Stimulated activated CD4-positive, alpha-beta T cell treated with anti-CD3 and anti-CD28 coated beads, Interleukin-1b, Interleukin-23, amount 100 ng/mL, for 24 hours (primary cell): Measurements from ENCODE around the gene OSBPL8.

Experiments used
- DNase-seq, 4 experiments: peaks; one replicate each; pipeline ENCODE4 v3.0.0-alpha.2; 2020; ENCODE audit warnings: low read depth in 4 of 4, low spot score in 1 of 4

OSBPL8 gene

DNA sequence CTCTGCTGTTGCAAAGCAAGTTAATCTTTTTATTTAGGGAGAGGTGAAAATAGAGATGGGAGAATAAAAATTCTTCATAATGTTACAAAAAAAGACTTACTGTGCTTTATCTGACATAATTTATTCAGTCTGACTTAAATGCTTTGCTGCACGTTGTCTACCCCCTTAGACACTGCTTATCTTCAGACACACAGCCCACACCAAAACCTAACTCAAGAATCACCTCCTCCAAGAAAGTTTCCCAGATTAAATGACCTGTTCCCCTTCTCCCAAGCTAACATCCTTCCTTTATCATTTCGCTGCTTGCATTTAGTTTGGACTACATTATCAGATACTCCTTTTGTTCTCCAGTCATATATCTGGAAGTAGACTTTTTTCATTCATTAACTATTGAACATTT lies 3.8 kb downstream of the OSBPL8 start:
- DNase-seq, result no peak

DNA sequence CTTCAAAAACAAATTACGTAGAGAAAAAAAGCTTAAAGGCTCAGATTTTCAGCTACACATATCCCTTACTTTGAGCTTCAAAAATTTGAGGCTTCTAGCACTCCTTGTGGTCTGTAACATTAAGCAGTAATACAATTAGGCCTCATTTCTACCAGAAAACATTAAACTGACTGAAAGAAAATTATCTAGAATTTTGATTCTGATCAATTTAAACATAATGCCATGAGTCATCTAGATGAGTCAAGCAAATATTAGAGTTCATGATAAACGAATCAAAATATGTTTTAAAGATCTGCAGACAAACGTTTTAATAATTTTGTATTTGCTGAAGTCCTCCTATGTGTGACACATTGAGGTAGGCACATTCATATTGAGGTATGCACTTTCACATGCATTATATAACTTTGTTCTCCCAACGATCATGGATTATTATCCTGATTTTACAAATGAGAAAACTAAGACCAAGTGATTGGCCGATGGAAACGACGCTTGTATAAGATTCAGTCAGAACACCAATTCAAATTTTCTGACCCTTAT lies 4.3 kb downstream of the OSBPL8 start:
- DNase-seq, result no peak

DNA sequence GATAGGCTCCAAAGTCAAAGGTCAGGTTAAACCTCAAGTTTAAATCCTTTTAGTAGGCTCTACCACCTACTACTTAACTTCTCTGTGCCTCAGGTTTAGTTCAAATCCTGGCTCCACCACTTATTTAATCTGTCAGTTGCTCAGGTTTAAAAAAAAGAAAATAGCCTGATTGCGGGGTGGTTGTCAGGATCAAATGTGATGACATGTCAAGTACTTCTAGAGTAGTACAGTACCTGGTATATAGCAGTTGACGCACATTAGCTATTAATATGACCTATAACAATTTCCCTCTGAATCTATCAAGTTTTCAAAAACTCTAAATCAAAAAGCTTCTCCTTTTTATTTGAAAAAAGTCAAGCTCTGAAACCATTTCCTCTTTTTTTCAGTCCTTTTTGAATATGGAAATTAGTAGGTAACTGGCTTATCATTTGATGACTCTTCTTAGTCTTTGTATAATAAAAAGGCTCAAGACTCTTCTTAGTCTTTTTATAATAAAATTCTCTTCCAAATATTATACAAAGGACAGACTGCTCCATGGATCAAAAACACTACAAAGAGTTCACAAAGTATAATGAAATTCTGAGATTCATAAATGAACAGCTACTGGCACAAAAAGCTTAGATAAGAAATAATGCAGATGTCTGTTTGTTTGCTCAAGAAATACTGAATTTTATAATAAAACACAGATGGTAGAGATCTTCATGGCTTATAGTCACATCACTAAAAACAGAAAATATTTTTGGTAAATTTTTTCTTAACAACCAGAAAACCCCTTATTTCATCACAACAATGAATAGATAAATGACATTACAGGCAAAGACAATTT lies 5.0 kb downstream of the OSBPL8 start:
- DNase-seq, result no peak

DNA sequence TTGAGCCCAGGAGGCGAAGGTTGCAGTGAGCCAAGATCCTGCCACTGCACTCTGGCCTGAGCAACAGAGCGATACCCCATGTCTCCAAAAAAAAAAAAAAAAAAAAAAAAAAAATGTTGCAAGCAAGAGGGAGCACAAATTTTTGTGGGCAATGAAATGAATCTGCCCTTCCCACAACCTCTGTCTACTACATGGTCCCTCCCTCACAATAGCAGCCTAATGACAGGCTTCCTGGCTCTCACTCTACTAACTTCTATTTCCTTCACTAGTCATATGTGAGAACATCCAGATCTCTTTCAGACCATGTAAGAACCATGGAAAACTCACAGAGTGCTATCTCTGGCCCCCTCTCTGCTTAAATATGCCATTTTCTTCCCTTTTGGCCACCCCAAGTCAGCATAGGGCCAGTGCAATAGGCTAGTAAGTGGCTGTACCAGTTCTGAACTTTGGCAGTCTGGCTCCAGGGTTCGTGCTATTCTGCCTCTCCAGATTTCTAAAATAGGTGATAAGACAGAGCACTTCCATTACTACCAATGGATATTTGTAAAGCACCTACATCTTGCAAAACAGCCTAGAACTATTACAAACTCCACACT lies 7.1 kb downstream of the OSBPL8 start:
- DNase-seq, result no peak

DNA sequence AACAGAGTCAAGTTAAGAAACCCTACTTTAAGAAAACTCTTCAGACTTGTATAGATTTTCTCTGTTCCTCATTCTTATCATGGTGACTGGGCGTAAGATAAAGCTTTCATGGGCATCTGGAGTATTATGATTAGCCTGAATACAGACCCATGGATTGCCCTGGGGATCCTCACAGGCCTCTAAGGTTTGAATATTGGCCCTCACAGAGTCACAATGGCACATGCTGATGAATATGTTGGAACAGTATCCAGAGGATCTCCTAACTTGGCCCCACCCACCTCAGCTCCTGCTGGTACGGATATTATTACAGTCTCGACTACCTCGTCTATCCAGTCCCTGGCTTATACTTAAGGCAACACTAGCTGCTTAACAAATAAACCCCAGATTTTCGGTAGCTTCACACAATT lies 8.1 kb downstream of the OSBPL8 start:
- DNase-seq, result no peak

DNA sequence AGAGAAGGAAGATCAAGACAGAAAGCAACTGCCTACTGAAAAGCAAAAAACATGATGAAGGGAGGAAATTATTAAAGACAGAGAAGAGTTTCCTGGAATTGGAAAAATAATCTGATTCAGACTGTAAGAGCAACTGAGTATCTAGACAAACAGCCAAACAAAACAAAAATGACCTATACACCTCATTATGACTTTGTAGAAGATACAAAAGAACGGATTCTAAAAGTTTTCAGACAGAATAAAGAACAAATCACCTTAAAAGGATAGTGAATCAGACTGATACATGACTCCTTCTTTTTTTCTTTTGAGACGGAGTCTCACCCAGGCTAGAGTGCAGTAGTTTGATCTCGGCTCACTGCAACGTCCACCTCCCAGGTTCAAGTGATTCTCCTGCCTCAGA lies 10.4 kb downstream of the OSBPL8 start:
- DNase-seq, result no peak

DNA sequence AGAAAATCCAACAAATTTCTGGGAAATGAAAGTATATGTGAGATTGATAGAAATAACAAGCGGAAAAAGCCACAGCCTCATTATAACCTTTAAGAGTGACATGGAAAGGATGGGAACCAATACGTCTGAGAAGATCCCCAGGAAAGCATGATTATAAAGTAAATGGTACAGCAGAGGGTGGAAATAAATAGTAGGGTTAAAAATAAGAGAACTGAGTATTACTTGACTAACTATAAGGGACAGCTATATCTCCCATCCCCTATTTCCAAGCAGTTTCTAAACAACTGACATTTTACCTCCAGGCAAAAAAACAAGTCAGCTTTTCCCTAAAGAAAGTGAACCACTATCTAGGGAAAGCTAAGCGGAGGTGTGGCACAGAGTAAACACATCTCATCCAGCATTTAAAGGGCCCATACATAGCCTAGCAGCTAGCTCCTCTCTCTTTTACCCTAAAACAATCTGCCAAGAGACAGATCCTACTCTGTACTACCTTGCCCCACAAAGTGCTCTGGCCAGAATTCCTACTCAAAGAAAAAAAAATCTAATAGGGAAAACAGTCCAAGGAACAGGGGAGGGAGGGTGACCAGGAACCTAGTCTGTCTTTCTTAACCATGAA lies 11.2 kb downstream of the OSBPL8 start:
- no peak for DNase-seq

DNA sequence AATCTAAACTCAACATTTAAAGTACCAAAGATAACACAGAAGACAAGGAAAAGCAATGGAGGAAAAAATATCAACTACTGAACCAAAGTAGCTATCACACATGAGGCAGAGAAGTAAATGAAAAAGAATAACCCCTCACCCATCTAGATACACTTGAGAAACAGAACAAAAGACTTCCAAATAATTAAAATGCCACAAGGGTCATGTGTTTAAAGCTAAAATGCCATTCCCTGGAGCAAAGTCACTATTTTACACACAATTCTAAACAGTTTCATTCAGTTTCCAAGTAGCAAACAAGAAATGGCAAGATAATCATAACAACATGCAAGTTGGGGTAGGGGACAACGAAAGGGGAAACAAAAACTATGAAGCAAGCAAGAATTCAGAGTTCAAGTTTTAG lies 12.0 kb downstream of the OSBPL8 start:
- no peak for DNase-seq

DNA sequence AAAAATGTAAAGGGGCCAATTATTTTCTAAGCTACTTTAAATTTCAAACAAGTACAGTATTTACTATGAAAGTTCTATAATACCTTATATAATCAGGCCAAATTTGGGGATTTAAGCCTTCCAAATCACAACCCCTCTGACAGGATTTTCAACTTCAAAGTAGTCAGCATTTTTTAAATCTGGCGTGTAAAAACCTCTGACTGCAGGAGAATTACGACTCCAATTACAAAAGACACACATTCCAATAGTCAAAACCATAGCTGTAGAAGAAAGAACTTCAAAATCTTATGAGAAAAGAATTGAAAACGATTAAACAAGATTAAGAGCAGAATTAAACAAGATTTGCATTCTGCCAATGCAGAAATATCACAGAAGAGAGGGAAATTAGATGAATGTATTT lies 12.7 kb downstream of the OSBPL8 start:
- no peak for DNase-seq

DNA sequence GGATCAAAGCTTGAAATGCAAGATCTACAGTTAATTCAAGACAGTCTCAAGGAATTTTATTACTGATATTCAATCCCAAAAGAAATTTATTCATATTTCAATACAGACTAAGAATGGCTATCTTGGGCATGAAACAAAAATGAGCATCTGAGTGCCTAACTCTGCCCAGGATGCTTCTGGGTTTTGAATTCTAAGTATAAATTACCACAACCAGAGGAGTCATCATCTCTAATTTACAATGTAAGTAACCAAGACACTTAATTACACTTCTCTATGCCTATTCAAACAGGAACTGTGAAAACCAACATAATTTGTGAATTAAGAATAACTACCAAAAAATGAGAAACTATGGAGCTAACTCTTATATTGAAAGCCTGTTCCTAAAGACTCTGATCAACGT lies 14.1 kb downstream of the OSBPL8 start:
- DNase-seq, result no peak

DNA sequence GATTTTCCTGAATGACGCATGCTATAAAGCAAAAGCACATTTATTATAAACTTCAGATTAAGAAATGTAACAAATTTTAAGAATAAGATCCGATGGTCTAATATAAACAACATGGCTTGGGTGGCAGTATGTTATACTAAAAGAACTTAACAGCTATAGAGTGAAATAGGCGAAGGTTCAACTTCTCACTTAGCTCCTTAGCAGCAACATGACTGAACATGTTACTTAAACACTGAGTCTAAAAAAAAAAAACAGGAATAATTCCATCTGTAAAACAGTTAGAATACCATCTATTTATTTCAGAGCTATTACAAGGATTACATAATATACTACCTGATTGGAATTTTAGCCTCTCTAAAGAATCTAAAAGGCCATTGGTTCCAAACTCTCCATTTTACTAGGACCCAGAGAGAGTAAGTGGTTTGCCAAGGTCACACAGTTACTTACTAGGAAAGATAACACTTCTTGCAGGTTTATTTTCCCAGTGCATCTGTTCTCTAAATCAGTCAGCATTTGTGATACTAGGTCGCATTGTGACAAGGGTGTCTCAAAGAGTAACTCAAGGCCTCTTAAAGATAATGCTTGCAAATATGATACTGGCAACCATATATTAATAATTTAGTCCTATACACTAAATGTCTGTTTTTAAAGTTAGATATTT lies 14.8 kb downstream of the OSBPL8 start:
- DNase-seq, result no peak

DNA sequence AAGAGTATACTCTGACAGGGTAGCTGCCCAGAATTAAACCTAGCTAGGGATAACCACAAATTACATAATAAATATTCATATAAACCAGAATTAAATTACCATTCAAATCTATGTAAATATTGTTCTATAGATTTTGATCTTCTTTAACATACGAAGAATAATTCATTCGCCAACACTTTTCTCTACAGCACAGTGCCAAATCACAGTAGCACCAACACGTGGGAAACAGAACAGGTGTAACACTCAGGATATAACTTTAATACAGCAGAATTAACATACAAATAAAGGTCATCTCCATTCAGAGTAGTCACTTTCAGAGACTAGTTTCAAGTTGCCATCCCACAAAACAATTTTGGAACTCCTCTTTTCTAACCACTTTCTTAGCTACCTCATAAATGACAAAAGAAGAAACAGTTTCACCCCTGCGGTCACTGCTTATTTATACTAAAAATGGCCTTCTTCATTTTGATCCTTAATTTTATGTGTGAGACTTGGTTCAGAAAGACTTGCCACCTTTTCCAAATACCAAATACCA lies 15.7 kb downstream of the OSBPL8 start:
- no peak for DNase-seq

DNA sequence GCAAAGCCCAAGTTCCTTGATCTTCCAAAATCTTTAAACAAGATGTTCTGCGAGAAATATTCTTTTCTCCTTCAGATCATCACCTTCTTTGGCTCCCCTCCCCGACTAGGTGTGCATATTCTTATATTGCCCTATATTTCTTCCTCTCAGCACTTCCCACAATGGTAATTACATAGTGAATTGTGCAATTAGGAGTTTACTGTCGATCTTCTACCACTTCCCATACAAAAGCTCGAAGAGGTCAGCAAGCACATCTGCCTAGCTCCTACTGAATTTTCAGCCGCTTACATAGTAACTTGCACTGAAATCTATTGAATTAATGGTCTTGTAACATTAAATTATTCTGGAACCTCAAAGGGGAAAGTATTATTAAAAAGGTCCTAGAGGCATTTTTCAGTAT lies 16.7 kb downstream of the OSBPL8 start:
- DNase-seq, result no peak

DNA sequence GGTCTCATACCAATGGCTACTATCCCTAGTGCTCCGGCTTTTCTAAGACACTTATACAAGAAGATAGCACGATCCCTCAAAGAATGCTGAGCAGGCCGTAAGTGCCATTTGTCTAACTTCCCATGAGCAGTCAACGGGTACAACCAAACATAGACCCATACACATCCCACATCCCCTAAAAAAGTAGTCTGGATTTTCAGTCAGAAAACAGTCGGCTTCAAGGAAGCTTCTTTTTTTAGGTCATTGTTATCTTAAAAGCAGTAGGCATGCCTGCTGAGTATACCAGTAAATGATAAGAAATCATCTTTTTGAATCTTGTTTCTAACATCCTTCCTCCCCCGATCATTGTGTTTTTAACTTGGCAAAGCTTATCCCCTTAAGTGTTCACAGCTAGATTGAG lies 19.8 kb downstream of the OSBPL8 start:
- DNase-seq, result no peak

DNA sequence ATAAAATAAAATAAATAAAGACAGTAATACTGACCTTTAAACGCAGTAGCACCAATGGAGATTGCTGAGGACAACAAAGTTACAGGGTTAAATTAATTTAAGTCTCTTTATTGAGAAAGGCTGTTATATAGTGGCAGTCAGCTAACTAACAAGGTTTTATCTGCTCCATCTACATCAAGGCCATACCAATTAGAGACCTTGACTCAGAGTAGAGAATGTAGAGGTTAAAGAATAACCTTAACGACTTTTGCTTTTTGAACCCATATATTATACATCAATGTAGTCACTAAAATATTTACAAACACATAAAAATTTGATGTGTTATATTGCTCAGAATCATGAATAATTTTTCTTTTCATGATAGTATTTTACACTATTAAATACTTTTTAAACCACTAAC lies 21.6 kb downstream of the OSBPL8 start:
- no peak for DNase-seq

DNA sequence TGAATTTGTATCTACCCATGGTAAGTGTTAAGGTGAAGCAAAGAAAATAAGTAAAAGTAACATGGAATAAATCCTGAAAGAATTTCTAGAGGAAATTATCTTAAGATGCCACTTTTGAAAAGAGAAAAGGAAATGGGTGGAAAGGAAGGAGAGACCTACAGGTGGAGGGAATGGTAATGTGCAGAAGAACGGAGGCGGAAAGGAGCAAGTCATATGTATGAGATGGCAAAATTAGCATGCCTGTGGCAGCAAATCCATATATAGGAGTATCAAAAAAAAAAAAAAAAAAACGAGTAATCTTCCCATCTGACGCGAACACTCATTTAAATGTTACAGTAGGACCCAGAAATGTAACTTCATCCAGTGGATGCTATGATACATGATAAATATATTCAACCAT lies 23.0 kb downstream of the OSBPL8 start:
- no peak for DNase-seq

DNA sequence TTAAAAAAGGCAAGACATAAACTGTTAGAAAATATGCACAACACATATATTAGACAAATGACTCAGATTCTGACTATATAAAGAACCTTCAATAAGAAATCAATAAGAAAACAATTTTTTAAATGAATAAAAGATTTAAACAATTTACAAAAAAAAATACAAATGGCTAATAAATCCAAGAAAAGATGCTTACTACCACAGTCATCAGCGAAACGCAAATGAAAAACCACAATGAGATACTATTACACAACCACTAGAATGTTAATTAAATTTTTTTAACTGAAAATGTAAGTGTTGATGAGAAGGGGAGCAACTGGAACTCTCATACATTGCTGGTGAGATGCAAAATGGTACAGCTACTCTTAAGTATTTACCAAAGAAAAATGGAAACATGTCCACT lies 24.4 kb downstream of the OSBPL8 start:
- no peak for DNase-seq

DNA sequence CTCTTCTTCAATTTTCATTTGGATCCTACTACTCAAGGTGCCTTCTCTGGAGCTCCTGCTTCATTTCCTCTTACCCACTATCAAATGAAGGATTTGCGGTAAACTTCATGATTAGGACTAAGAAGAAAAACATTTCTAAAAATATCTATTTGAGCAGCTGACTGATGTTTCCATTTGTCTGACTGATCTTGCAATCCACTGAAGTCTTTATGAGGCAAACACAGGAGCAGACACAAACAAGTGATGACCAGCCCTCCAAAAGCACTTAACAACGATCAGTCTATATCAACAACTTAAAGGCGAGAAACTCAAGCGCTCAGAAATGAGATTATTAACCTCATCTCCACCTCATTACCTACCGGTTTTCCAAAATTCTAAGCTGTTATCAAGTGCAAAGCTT lies 26.2 kb downstream of the OSBPL8 start:
- no peak for DNase-seq

DNA sequence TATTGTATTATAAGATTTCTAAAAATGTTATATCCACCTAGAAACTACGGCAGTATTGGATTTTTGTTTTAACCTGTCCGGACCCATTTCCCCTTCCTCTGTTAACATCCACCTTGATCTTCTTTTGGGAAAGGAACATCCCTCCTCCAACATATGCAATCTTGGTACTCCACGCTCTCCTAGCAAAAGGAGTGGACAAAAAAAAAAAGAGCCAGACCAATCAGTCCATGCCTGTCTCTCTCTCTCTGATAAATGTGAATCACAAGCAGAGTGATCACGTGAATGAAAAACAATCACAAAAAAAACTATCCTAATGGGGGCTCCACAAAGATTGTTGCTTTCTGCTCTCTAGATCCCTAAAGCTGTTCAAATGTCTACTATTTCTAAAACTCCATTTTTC lies 27.1 kb downstream of the OSBPL8 start:
- DNase-seq, result no peak

DNA sequence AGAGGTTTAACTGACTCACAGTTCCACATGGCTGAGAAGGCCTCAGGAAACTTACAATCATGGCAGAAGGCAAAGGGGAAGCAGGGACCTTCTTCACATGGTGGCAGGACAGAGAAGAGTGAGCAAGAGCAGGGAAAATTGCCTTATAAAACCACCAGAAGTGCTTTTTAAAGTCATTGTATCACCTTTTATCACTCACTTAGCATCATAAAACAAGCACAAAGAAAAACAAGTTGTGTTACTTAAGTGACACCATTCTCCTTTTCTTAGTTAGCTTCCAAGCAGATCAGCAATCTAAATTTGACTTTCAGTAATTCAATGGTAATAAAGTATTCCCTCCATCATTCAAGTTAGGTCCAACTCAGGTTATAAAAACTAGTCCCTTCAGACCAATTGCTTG lies 28.5 kb downstream of the OSBPL8 start:
- DNase-seq, result no peak

DNA sequence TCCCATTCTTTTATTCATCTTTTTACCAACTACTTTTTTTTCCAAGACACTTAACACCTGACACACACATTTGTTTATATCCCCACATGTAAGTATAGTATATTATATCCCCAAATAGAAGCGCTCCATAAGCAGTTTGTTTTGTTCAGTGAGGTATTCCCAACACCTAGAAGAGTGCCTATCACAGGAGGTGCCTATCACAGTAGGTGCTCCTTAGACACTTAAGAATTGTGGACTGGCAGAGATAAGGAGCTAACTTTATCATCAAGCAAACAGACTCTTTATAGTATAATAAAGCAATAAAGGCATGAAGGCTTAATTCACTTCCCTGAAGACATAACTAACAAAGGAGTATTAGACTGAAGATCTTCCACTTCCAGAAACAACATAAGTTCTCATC lies 29.1 kb downstream of the OSBPL8 start:
- DNase-seq, result no peak
